GM23248 (cell line): ENCODE data around the gene DCAF7. TPM values are rescaled to one million over a fixed set of nuclear protein-coding genes. Genes with fewer than 3 reads are reported as not detected.
A peak's percentile ranks its signal among the peaks of the same experiment; 100 is the strongest.

Experiments used
- DNase-seq: peaks from one replicate; pipeline ENCODE4 v3.0.0-alpha.2; 2015
- H2AFZ ChIP-seq: fragments of 200-600 bp; sonication (generic); 2 replicates; pipeline ENCODE4 v1.6.1; 2016; ENCODE audit warnings: antibody characterized with exemption
- H3F3A ChIP-seq: fragments of 200-600 bp; sonication (generic); 2 replicates; pipeline ENCODE4 v1.6.1; 2016; ENCODE audit warnings: mild to moderate bottlenecking, antibody characterized with exemption, mixed run types; ENCODE audit not compliant: insufficient read depth
- H3K27ac ChIP-seq: fragments of 200-600 bp; sonication (generic); 2 replicates; pipeline ENCODE4 v1.5.1; 2016; ENCODE audit warnings: mild to moderate bottlenecking
- H3K27me3 ChIP-seq: fragments of 200-600 bp; sonication (generic); replicated peaks from 2 replicates; pipeline ENCODE4 v1.6.1; 2016; ENCODE audit warnings: mild to moderate bottlenecking; ENCODE audit not compliant: insufficient read depth
- H3K36me3 ChIP-seq: fragments of 200-600 bp; sonication (generic); 2 replicates; pipeline ENCODE4 v1.6.1; 2016; ENCODE audit warnings: low read depth, mild to moderate bottlenecking
- H3K4me1 ChIP-seq: fragments of 200-600 bp; sonication (generic); 2 replicates; pipeline ENCODE4 v1.6.1; 2016; ENCODE audit warnings: mild to moderate bottlenecking; ENCODE audit not compliant: insufficient read depth
- H3K4me2 ChIP-seq: fragments of 200-600 bp; sonication (generic); one replicate; pipeline ENCODE4 v1.6.1; 2016; ENCODE audit warnings: mild to moderate bottlenecking; ENCODE audit not compliant: unreplicated experiment
- H3K4me3 ChIP-seq: fragments of 200-600 bp; sonication (generic); 2 replicates; pipeline ENCODE4 v1.5.1; 2016; ENCODE audit warnings: mild to moderate bottlenecking
- H3K79me2 ChIP-seq: fragments of 200-600 bp; sonication (generic); 2 replicates; pipeline ENCODE4 v1.6.1; 2016; ENCODE audit warnings: mild to moderate bottlenecking; ENCODE audit not compliant: insufficient read depth
- H3K9ac ChIP-seq: fragments of 200-600 bp; sonication (generic); 2 replicates; pipeline ENCODE4 v1.6.1; 2016; ENCODE audit warnings: mild to moderate bottlenecking
- H3K9me2 ChIP-seq: fragments of 200-600 bp; sonication (generic); 2 replicates; pipeline ENCODE4 v1.6.1; 2016; ENCODE audit warnings: mixed run types, mild to moderate bottlenecking, moderate library complexity; ENCODE audit not compliant: insufficient read depth
- H3K9me3 ChIP-seq: fragments of 200-600 bp; sonication (generic); one replicate; pipeline ENCODE4 v1.6.1; 2017; ENCODE audit warnings: low read depth
- H4K20me1 ChIP-seq: fragments of 200-600 bp; sonication (generic); 2 replicates; pipeline ENCODE4 v1.6.0; 2016; ENCODE audit not compliant: insufficient read depth
- EZH2 ChIP-seq: fragments of 200-600 bp; sonication (generic); IDR thresholded peaks from 2 replicates; pipeline ENCODE4 v1.6.1; 2018; ENCODE audit warnings: antibody characterized with exemption, mild to moderate bottlenecking; ENCODE audit not compliant: insufficient read depth, poor library complexity, severe bottlenecking
- EZH2phosphoT487 ChIP-seq: fragments of 200-600 bp; sonication (generic); IDR thresholded peaks from 2 replicates; pipeline ENCODE4 v1.6.1; 2018; ENCODE audit warnings: antibody characterized with exemption, moderate library complexity, mild to moderate bottlenecking, low read depth; ENCODE audit not compliant: insufficient read depth
- WGBS, 2 experiments: methylation state at CpG; one replicate each; pipeline ENCODE4 v1.1.6; 2015 to 2017; ENCODE audit warnings: low lambda C conversion rate in 2 of 2, low coverage in 1 of 2; ENCODE audit errors: missing lambda C conversion rate in 2 of 2; 5-methylcytosine and 5-hydroxymethylcytosine counted together
- in situ Hi-C: fragments of 300-500 bp; cut with MboI; formaldehyde crosslinking; loops from 2 replicates; pipeline ENCODE4 v1.15.0; 2020
- polyA plus RNA-seq: library from polyadenylated mRNA; unstranded; fragments of >200 nt; fragmentation: Nextera tagmentation; extraction: Ambion mirVana; gene quantifications from 2 replicates; pipeline ENCODE4 v1.2.1, GENCODE V29; 2016
- total RNA-seq: library from RNA; depleted of rRNA; stranded (reverse); fragments of >200 nt; shearing (Covaris generic); gene quantifications from 2 replicates; pipeline ENCODE4 v1.2.3, GENCODE V29; 2014

The DCAF7 gene
- total and polyA plus RNA-seq, 2 experiments from 2014 or later: 21.2 to 38.2 TPM

- Histone ChIP-seq H2AFZ (no peak overlapping the region), H3F3A (peaks cover 34% of the 10 kb centered on the region), H3K9ac (no peak overlapping the region), H3K27me3 (no peaks in the 10 kb centered on the region), H3K36me3 (no peaks in the 10 kb centered on the region), H3K9me2 (no peaks in the 10 kb centered on the region), H4K20me1 (peaks cover 18% of the 10 kb centered on the region), H3K9me3 (no peaks in the 10 kb centered on the region), H3K4me3 (no peak overlapping the region), H3K27ac (no peak overlapping the region), H3K4me1 (peaks cover 26% of the 10 kb centered on the region), H3K4me2 (no peak overlapping the region), H3K79me2 (peaks cover 94% of the 10 kb centered on the region)
- in situ Hi-C loops: no loop called here
- 73 to 79% methylated on average over 8 of the region's 8 CpGs for WGBS, 2 experiments
- no peak for DNase-seq
- TF ChIP-seq EZH2phosphoT487 (no peak), EZH2 (no peak)
Observed at GRCh38 chr17:63568563-63568962, 18.3 kb downstream of the DCAF7 start.

GRCh38 chr17:63571632-63572310, 21.5 kb downstream of the DCAF7 start:
- H2AFZ ChIP-seq: no peak overlapping the region
- TF ChIP-seq EZH2 (no peak), EZH2phosphoT487 (no peak)
- DNase-seq: peak; percentile 80
- peak overlapping the region; percentile 65 for H3K27ac ChIP-seq
- peaks cover 26% of the 10 kb centered on the region for H3K4me1 ChIP-seq
- H3K27me3 ChIP-seq: no peaks in the 10 kb centered on the region
- peaks cover 23% of the 10 kb centered on the region for H4K20me1 ChIP-seq
- H3K4me3 ChIP-seq: no peak overlapping the region
- H3F3A ChIP-seq: peaks cover 34% of the 10 kb centered on the region
- H3K9ac ChIP-seq: no peak overlapping the region
- WGBS, 2 experiments: 84 to 90% methylated on average over 1 of the region's 1 CpG
- in situ Hi-C loops: no loop called here
- H3K79me2 ChIP-seq: peaks cover 94% of the 10 kb centered on the region
- H3K36me3 ChIP-seq: no peaks in the 10 kb centered on the region
- H3K9me2 ChIP-seq: no peaks in the 10 kb centered on the region
- no peaks in the 10 kb centered on the region for H3K9me3 ChIP-seq
- H3K4me2 ChIP-seq: peak overlapping the region; percentile 0

GRCh38 chr17:63573634-63574033, 23.4 kb downstream of the DCAF7 start:
- H3K4me3 ChIP-seq: no peak overlapping the region
- H3K9me3 ChIP-seq: no peaks in the 10 kb centered on the region
- H3K9me2 ChIP-seq: no peaks in the 10 kb centered on the region
- peaks cover 34% of the 10 kb centered on the region for H3F3A ChIP-seq
- in situ Hi-C loops: no loop called here
- no peak overlapping the region for H3K4me2 ChIP-seq
- H3K36me3 ChIP-seq: no peaks in the 10 kb centered on the region
- peaks cover 94% of the 10 kb centered on the region for H3K79me2 ChIP-seq
- peaks cover 26% of the 10 kb centered on the region for H3K4me1 ChIP-seq
- H3K27me3 ChIP-seq: no peaks in the 10 kb centered on the region
- peaks cover 22% of the 10 kb centered on the region for H4K20me1 ChIP-seq
- no peak overlapping the region for H3K9ac ChIP-seq
- TF ChIP-seq EZH2phosphoT487: no peak
- no peak for TF ChIP-seq EZH2
- H3K27ac ChIP-seq: no peak overlapping the region
- no peak overlapping the region for H2AFZ ChIP-seq
- 58% methylated on average over 5 of the region's 5 CpGs for WGBS, 2 experiments
- DNase-seq: peak; percentile 27

GRCh38 chr17:63578027-63578768, 27.9 kb downstream of the DCAF7 start:
- Histone ChIP-seq H3F3A (peaks cover under 1% of the 10 kb centered on the region), H3K4me1 (no peaks in the 10 kb centered on the region), H3K27ac (no peak overlapping the region), H3K36me3 (peaks cover 11% of the 10 kb centered on the region; the same call in 1 of the 2 replicates), H3K9ac (no peak overlapping the region), H3K79me2 (peaks cover 100% of the 10 kb centered on the region), H3K4me2 (no peak overlapping the region), H3K9me2 (no peaks in the 10 kb centered on the region), H3K9me3 (no peaks in the 10 kb centered on the region), H4K20me1 (peaks cover 9% of the 10 kb centered on the region; the same call in 1 of the 2 replicates), H3K27me3 (no peaks in the 10 kb centered on the region), H2AFZ (no peak overlapping the region), H3K4me3 (no peak overlapping the region)
- no peak for DNase-seq
- TF ChIP-seq EZH2 (no peak), EZH2phosphoT487 (no peak)
- in situ Hi-C loops: no loop called here
- WGBS, 2 experiments: 86 to 92% methylated on average over 7 of the region's 7 CpGs
